PFSK-1 (cell line): ENCODE results near the gene PLEK2.

Experiments used
- POLR2AphosphoS5 ChIP-seq: IDR thresholded peaks from 2 replicates; pipeline ENCODE4 v1.6.1; 2012; ENCODE audit warnings: low read depth, mild to moderate bottlenecking, control low read depth, low read length, moderate library complexity
- TAF1 ChIP-seq: IDR thresholded peaks from 2 replicates; pipeline ENCODE4 v1.6.1; 2012; ENCODE audit warnings: low read length, control low read depth, borderline replicate concordance; ENCODE audit not compliant: insufficient read depth
- TF ChIP-seq, protein P1 (sequence below), 2 experiments: IDR thresholded peaks; 2 replicates each; pipeline versions ENCODE4 v1.6.1 to v1.8.0; 2011 to 2012; ENCODE audit warnings: low read depth in 2 of 2, low read length in 2 of 2, control low read depth in 1 of 2, inconsistent platforms in 1 of 2, mild to moderate bottlenecking in 1 of 2, moderate library complexity in 1 of 2; ENCODE audit not compliant: insufficient read depth in 1 of 2

DNA sequence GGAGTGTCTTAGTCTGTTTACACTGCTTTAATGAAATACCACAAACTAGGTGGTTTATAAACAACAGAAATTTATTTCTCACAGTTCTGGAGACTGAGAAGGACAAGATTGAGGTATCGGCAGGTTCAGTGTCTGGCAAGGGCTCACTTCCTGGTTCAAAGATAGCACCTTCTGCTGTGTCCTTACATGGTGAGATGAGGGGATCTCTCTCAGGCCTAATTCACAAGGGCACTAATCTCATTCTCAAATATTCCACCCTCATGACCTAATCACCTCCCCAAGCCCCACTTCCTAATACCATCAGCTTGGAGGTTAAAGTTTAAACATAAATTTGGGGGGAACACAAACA lies 35.0 kb upstream of the PLEK2 start:
- TF ChIP-seq TAF1 (no peak), POLR2AphosphoS5 (no peak)
- TF ChIP-seq, protein P1, sequence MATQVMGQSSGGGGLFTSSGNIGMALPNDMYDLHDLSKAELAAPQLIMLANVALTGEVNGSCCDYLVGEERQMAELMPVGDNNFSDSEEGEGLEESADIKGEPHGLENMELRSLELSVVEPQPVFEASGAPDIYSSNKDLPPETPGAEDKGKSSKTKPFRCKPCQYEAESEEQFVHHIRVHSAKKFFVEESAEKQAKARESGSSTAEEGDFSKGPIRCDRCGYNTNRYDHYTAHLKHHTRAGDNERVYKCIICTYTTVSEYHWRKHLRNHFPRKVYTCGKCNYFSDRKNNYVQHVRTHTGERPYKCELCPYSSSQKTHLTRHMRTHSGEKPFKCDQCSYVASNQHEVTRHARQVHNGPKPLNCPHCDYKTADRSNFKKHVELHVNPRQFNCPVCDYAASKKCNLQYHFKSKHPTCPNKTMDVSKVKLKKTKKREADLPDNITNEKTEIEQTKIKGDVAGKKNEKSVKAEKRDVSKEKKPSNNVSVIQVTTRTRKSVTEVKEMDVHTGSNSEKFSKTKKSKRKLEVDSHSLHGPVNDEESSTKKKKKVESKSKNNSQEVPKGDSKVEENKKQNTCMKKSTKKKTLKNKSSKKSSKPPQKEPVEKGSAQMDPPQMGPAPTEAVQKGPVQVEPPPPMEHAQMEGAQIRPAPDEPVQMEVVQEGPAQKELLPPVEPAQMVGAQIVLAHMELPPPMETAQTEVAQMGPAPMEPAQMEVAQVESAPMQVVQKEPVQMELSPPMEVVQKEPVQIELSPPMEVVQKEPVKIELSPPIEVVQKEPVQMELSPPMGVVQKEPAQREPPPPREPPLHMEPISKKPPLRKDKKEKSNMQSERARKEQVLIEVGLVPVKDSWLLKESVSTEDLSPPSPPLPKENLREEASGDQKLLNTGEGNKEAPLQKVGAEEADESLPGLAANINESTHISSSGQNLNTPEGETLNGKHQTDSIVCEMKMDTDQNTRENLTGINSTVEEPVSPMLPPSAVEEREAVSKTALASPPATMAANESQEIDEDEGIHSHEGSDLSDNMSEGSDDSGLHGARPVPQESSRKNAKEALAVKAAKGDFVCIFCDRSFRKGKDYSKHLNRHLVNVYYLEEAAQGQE (IDR thresholded peaks at IDR 0.05; ENCODE audit: insufficient read depth in 1 of 2, low read depth in 2 of 2, low read length in 2 of 2): no peak
